ENCODE results near the gene FGD2. TPM values are rescaled to one million over a fixed set of nuclear protein-coding genes. Genes with fewer than 3 reads are reported as not detected.

Gene FGD2
- total RNA-seq, 1 experiment from 2014 or later = 0.13 TPM

DNA sequence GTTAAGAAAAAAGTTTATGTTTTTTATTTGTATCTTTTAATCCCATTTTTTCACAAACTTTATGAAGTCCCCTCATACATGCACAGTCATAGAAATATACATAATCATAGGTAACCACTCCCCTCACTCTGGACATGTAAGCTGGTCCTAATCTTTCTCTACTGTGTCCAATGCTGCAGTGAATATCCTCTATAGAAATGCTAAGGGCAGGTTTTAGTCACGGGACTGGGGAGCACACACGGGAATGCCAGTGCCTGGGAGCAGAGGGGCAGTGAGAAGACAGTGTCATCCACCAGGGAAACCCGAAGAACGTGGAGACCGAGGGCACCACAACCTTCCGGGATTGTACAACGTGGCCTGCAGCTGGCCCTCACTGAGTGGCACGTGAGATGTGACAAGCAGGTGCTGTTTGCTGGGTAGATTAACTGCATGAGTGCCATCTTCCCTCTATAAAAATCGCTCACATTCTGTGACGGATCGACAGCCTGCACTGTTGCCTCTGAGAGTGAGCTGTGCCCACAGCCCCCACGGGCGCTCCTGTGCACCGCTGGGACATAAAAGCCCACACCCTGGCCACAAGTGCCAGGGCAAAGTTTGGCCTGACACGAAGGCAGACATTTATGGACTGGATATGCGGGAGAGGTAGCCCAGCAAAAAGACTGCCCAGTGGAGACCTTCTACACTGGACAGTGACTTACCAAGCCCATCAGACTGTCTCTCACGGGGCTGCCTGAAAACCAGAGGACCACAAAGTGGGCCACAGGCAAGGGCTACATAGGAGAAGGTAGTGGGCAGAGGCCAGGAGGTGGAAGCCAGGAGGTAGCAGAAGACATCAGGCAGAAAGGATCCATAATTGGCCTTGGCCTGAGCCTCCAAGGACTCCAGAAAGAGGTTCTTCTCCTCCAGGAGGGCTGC lies 63.2 kb downstream of the FGD2 start:
- Mint-ChIP-seq H3K4me3 (0 out of 5 replicates have a peak overlapping the region, but pooled peaks of 1 of the 2 experiments have one; percentile 11), H3K4me1 (peaks cover 29 to 43% of the 10 kb centered on the region in 2 experiments), H3K9me3 (peaks cover 0 to 5% of the 10 kb centered on the region in 2 experiments; a peak in 4 of 5 replicates), H3K36me3 (ENCODE audit: insufficient read depth in 1 of 3, low read depth in 3 of 3) (peaks cover 0 to 6% (median 5%) of the 10 kb centered on the region in 3 experiments; a peak in 3 of 7 replicates), H3K27me3 (ENCODE audit: low read depth) (no peaks in the 10 kb centered on the region), H3K27ac (peak overlapping the region in 1 of 3 experiments; percentile 2; a peak in 2 of 7 replicates)
- Histone ChIP-seq H3K23me2 (ENCODE audit: insufficient read length, low read depth, low read length, poor library complexity, severe bottlenecking) (no peaks in the 10 kb centered on the region), H2BK5ac (ENCODE audit: insufficient read length, low read length) (no peak overlapping the region), H2AFZ (ENCODE audit: low read length) (no peak overlapping the region), H2BK20ac (ENCODE audit: low read depth, low read length, poor library complexity, severe bottlenecking) (no peak overlapping the region), H3K9ac (ENCODE audit: extremely low read depth, insufficient read length, low read length) (no peak overlapping the region), H3K4me2 (ENCODE audit: insufficient read depth, insufficient read length, low read length) (no peak overlapping the region), H2BK120ac (ENCODE audit: low read depth, low read length, poor library complexity, severe bottlenecking) (no peak overlapping the region), H4K5ac (ENCODE audit: insufficient read length, low read depth, low read length) (no peak overlapping the region), H4K8ac (replicated peaks; ENCODE audit: insufficient read length, low read depth, low read length) (no peak overlapping the region), H3K79me1 (ENCODE audit: insufficient read depth, low read depth, low read length, poor library complexity, severe bottlenecking) (no peaks in the 10 kb centered on the region), H4K91ac (ENCODE audit: insufficient read length, low read depth, low read length) (no peak overlapping the region), H3T11ph (ENCODE audit: low read length) (no peak overlapping the region), H3K14ac (ENCODE audit: insufficient read depth, low read length) (no peak overlapping the region), H3K23ac (ENCODE audit: insufficient read length, low read depth, low read length) (no peak overlapping the region), H3K79me2 (ENCODE audit: insufficient read depth, low read length) (no peaks in the 10 kb centered on the region), H3K9me3 (ENCODE audit: control insufficient read depth, low read depth, low read length) (no peaks in the 10 kb centered on the region), H3K56ac (ENCODE audit: insufficient read length, low read depth, low read length) (no peak overlapping the region), H3K18ac (ENCODE audit: insufficient read length, low read depth, low read length) (no peak overlapping the region), H3K4me1 (ENCODE audit: insufficient read depth, low read length) (peaks cover 7% of the 10 kb centered on the region; the same call in 1 of the 2 replicates), H2BK12ac (ENCODE audit: insufficient read length, low read depth, low read length) (no peak overlapping the region), H3K27ac (ENCODE audit: insufficient read length, low read depth, low read length) (no peak overlapping the region), H3K4ac (ENCODE audit: low read depth, low read length) (no peak overlapping the region), H4K20me1 (ENCODE audit: control insufficient read depth, insufficient read depth, insufficient read length) (no peaks in the 10 kb centered on the region), H2AK5ac (ENCODE audit: insufficient read length, low read length) (no peak overlapping the region), H2BK15ac (ENCODE audit: low read depth, low read length) (no peak overlapping the region), H3K27me3 (ENCODE audit: insufficient read depth, low read length) (no peaks in the 10 kb centered on the region)
- TF ChIP-seq, protein P1, sequence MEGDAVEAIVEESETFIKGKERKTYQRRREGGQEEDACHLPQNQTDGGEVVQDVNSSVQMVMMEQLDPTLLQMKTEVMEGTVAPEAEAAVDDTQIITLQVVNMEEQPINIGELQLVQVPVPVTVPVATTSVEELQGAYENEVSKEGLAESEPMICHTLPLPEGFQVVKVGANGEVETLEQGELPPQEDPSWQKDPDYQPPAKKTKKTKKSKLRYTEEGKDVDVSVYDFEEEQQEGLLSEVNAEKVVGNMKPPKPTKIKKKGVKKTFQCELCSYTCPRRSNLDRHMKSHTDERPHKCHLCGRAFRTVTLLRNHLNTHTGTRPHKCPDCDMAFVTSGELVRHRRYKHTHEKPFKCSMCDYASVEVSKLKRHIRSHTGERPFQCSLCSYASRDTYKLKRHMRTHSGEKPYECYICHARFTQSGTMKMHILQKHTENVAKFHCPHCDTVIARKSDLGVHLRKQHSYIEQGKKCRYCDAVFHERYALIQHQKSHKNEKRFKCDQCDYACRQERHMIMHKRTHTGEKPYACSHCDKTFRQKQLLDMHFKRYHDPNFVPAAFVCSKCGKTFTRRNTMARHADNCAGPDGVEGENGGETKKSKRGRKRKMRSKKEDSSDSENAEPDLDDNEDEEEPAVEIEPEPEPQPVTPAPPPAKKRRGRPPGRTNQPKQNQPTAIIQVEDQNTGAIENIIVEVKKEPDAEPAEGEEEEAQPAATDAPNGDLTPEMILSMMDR (conservative IDR thresholded peaks at IDR 0.05) = no peak
- WGBS (ENCODE audit: extremely low coverage, insufficient read length, low lambda C conversion rate) = no CpG with 5 or more reads among the region's 17 CpGs
- no peak for DNase-seq
